ENCODE results near the gene ABCB1.

ABCB1 gene

GRCh38 chr7:87517891-87518290, 82.8 kb downstream of the ABCB1 start:
- TF ChIP-seq ZBTB7A (IDR thresholded peaks at IDR 0.05; ENCODE audit: low read depth): no peak

- TF ChIP-seq TAF1 (IDR thresholded peaks at IDR 0.05; ENCODE audit: low read depth) (no peak), NFIC (IDR thresholded peaks at IDR 0.05) (no peak), REST (IDR thresholded peaks at IDR 0.05; ENCODE audit: low read depth) (no peak), CEBPB (IDR thresholded peaks at IDR 0.05) (no peak), TEAD4 (IDR thresholded peaks at IDR 0.05) (no peak), CREB1 (IDR thresholded peaks at IDR 0.05; ENCODE audit: low read depth) (no peak), RAD21 (IDR thresholded peaks at IDR 0.05; ENCODE audit: low read depth) (no peak), FOXM1 (IDR thresholded peaks at IDR 0.05; ENCODE audit: borderline replicate concordance, low read depth) (no peak), EP300 (IDR thresholded peaks at IDR 0.05; ENCODE audit: borderline replicate concordance) (no peak), TCF12 (IDR thresholded peaks at IDR 0.05; ENCODE audit: low read depth) (no peak)
- TF ChIP-seq, protein P1, sequence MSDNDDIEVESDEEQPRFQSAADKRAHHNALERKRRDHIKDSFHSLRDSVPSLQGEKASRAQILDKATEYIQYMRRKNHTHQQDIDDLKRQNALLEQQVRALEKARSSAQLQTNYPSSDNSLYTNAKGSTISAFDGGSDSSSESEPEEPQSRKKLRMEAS (IDR thresholded peaks at IDR 0.05): no peak
These were observed 83.4 kb downstream of the ABCB1 start for GRCh38 chr7:87517136-87517815.

DNA sequence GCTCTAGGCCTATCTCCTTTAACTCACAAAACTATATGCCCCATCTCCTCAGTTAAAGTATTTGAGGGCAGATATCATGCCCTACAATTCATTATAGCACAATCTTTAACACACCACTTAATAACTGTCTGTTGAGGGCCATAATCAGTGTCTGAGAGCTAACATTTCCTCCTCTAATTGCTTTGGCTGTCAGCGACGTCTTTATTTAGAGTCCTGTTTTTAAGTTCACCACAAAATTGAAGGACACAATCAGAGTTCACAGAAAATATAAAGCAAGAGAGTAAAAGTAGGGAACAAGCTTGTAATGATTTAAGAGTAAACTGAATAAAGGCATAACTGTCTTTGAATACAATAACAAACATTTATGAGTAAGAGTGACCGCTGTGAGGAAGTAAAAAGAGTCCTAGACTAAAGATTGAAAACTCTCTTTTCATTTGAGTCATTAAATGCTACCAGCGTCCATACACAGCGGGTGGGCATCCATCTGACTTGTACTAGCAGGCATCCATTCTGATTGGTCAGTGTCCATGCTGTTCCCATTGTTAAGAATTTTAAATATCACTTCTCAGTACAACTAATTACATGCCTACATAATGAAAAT, 86.8 kb downstream of the ABCB1 start:
- TF ChIP-seq CREB1 (IDR thresholded peaks at IDR 0.05; ENCODE audit: low read depth) (no peak), TCF12 (IDR thresholded peaks at IDR 0.05; ENCODE audit: low read depth) (no peak), NFIC (IDR thresholded peaks at IDR 0.05) (no peak), YY1 (IDR thresholded peaks at IDR 0.05; ENCODE audit: low read depth) (no peak), CEBPB (IDR thresholded peaks at IDR 0.05) (no peak), TEAD4 (IDR thresholded peaks at IDR 0.05) (no peak), REST (IDR thresholded peaks at IDR 0.05; ENCODE audit: low read depth) (no peak), EP300 (IDR thresholded peaks at IDR 0.05; ENCODE audit: borderline replicate concordance) (no peak), TAF1 (IDR thresholded peaks at IDR 0.05; ENCODE audit: low read depth) (no peak), FOXM1 (IDR thresholded peaks at IDR 0.05; ENCODE audit: borderline replicate concordance, low read depth) (no peak), ZBTB7A (IDR thresholded peaks at IDR 0.05; ENCODE audit: low read depth) (no peak), RAD21 (IDR thresholded peaks at IDR 0.05; ENCODE audit: low read depth) (no peak), EGR1 (IDR thresholded peaks at IDR 0.05) (no peak)
- TF ChIP-seq, protein P1 (IDR thresholded peaks at IDR 0.05): no peak
- TF ChIP-seq, protein P2, sequence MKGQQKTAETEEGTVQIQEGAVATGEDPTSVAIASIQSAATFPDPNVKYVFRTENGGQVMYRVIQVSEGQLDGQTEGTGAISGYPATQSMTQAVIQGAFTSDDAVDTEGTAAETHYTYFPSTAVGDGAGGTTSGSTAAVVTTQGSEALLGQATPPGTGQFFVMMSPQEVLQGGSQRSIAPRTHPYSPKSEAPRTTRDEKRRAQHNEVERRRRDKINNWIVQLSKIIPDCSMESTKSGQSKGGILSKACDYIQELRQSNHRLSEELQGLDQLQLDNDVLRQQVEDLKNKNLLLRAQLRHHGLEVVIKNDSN (IDR thresholded peaks at IDR 0.05): no peak

DNA sequence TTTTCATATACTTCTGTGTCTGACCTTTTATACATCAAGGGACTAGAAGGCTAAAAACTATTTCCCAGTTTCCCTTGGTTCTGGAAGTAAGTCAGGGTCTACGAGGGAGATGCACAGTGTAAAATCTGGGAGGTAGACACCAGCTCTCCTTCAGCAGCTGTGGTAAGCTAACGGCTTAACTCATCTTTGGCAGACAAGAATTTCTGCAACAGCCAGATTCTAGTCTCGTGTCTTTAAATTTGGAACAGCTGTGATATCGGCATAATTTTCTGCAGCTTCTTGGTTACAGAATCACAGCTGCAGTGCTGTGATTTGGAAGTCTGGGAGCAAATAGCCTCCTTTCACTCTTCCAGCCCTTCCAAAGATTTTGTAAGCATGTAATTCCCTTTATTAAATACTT, 87.8 kb downstream of the ABCB1 start:
- TF ChIP-seq YY1 (IDR thresholded peaks at IDR 0.05; ENCODE audit: low read depth): no peak
- TF ChIP-seq ZBTB7A (IDR thresholded peaks at IDR 0.05; ENCODE audit: low read depth): no peak
- TF ChIP-seq, protein P2 (IDR thresholded peaks at IDR 0.05): no peak
- TF ChIP-seq EP300 (IDR thresholded peaks at IDR 0.05; ENCODE audit: borderline replicate concordance): no peak
- no peak for TF ChIP-seq NFIC (IDR thresholded peaks at IDR 0.05)
- TF ChIP-seq CEBPB (IDR thresholded peaks at IDR 0.05): no peak
- TF ChIP-seq FOXM1 (IDR thresholded peaks at IDR 0.05; ENCODE audit: borderline replicate concordance, low read depth): no peak
- no peak for TF ChIP-seq EGR1 (IDR thresholded peaks at IDR 0.05)
- no peak for TF ChIP-seq TEAD4 (IDR thresholded peaks at IDR 0.05)
- TF ChIP-seq RAD21 (IDR thresholded peaks at IDR 0.05; ENCODE audit: low read depth): no peak
- no peak for TF ChIP-seq TAF1 (IDR thresholded peaks at IDR 0.05; ENCODE audit: low read depth)
- TF ChIP-seq CREB1 (IDR thresholded peaks at IDR 0.05; ENCODE audit: low read depth): no peak
- TF ChIP-seq REST (IDR thresholded peaks at IDR 0.05; ENCODE audit: low read depth): no peak

Data from Ishikawa (cell line).